Measurements from ENCODE around the gene NOL9. TPM values are rescaled to one million over a fixed set of nuclear protein-coding genes. Genes with fewer than 3 reads are reported as not detected.

The NOL9 gene
- polyA plus RNA-seq, 1 of the 3 experiments (the other 2 are of a cell fraction) = 7.1 TPM

DNA sequence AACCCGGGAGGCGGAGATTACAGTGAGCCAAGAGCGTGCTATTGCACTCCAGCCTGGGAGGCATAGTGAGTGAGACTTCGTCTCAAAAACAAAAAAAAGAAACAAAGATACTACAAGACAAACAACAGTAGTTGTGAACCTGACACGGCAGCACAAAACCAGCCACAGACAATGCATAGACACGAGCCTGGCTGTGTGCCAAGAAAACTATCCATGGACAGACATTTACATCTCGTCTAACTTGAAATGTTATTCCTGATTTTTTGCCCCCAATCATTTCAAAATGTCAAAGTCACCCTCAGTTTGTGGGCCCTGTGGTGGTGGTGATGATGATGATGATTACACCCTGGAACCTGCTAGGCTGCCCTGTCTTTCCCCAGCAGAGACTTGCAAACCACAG lies 42.0 kb upstream of the NOL9 start:
- TF ChIP-seq GABPA (IDR thresholded peaks at IDR 0.05; ENCODE audit: low read depth) (no peak), YY1 (IDR thresholded peaks at IDR 0.05; ENCODE audit: low read depth) (no peak), RXRA (IDR thresholded peaks at IDR 0.05; ENCODE audit: borderline replicate concordance, low read depth) (no peak), FOXM1 (IDR thresholded peaks at IDR 0.05; ENCODE audit: low read depth) (no peak), TEAD4 (IDR thresholded peaks at IDR 0.05; ENCODE audit: borderline replicate concordance, insufficient read depth) (no peak), SMC3 (IDR thresholded peaks at IDR 0.05; ENCODE audit: low read depth, low read length) (no peak)
- TF ChIP-seq, protein P1, sequence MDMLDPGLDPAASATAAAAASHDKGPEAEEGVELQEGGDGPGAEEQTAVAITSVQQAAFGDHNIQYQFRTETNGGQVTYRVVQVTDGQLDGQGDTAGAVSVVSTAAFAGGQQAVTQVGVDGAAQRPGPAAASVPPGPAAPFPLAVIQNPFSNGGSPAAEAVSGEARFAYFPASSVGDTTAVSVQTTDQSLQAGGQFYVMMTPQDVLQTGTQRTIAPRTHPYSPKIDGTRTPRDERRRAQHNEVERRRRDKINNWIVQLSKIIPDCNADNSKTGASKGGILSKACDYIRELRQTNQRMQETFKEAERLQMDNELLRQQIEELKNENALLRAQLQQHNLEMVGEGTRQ (IDR thresholded peaks at IDR 0.05; ENCODE audit: borderline replicate concordance, low read depth, low read length) = no peak
- Histone ChIP-seq H3K27ac (ENCODE audit: low read depth in 2 of 2, low read length in 1 of 2) (no peak overlapping the region), H3F3A (replicated peaks; ENCODE audit: insufficient read depth) (no peaks in the 10 kb centered on the region), H3K36me3 (replicated peaks in 1 of 2; ENCODE audit: control insufficient read depth in 1 of 2, insufficient read depth in 2 of 2, low read length in 1 of 2) (peaks cover 4 to 36% of the 10 kb centered on the region in 2 experiments), H4K20me1 (ENCODE audit: insufficient read depth) (peaks cover 24% of the 10 kb centered on the region; the same call in 1 of the 2 replicates), H3K4me1 (ENCODE audit: control insufficient read depth in 1 of 2, insufficient read depth in 2 of 2, low read depth in 1 of 2, low read length in 1 of 2) (peaks cover 0 to 16% of the 10 kb centered on the region in 2 experiments; a peak in 1 of 4 replicates), H3K9me3 (no peaks in the 10 kb centered on the region), H3K79me2 (ENCODE audit: insufficient read depth) (peaks cover 52% of the 10 kb centered on the region), H3K9ac (no peak overlapping the region), H2AFZ (ENCODE audit: low read depth) (no peak overlapping the region), H3K27me3 (ENCODE audit: insufficient read depth) (no peaks in the 10 kb centered on the region), H3K9me2 (no peaks in the 10 kb centered on the region), H3K4me2 (no peak overlapping the region), H3K4me3 (ENCODE audit: low read depth in 2 of 2, low read length in 1 of 2) (no peak overlapping the region)
- CTCF ChIA-PET = no interaction called here
- POLR2A ChIA-PET = no interaction called here
- WGBS (ENCODE audit: low lambda C conversion rate) = 79% methylated on average over 7 of the region's 7 CpGs
- no peak for DNase-seq

DNA sequence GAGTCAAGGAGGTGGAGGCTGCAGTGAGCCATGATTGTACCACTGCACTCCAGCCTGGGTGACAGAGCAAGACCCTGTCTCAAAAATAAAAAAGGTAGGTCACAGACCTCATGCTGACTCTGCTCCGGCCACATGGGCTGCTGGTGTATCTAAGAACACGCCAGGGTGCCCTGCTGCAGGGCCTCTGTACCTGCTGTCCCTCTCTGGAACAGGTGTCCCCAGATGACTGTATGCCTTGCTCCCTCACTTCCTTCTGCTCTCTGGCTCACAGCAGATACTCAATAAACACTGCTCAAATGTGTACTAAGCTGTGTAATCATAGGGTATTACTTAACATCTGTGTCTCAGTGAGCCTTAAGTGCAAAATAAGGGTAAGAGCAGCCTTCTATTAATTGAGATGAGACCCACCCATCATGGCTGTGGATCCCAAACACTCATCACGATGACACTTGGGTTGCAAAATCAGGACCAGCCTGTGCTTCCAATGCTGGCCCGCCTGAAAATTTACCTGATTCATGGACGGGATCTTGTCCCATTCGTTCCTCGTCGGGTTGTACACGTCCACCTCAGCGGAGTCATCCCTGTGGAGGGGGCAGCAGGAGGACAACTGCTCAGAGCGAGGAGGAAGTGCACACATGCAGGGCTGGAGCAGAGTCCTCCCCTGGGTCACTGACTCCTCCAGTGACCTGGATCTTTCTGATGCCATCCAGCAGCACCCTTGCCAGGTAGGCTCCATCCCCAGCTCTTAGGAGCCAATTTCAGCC lies 40.8 kb upstream of the NOL9 start:
- Histone ChIP-seq H3K9me2 (no peaks in the 10 kb centered on the region), H3K9me3 (no peaks in the 10 kb centered on the region), H4K20me1 (ENCODE audit: insufficient read depth) (peaks cover 22% of the 10 kb centered on the region; the same call in 1 of the 2 replicates), H3K36me3 (replicated peaks in 1 of 2; ENCODE audit: control insufficient read depth in 1 of 2, insufficient read depth in 2 of 2, low read length in 1 of 2) (peaks cover 4 to 45% of the 10 kb centered on the region in 2 experiments), H3K4me2 (no peak overlapping the region), H3K79me2 (ENCODE audit: insufficient read depth) (peaks cover 40% of the 10 kb centered on the region), H2AFZ (ENCODE audit: low read depth) (no peak overlapping the region), H3F3A (replicated peaks; ENCODE audit: insufficient read depth) (no peaks in the 10 kb centered on the region), H3K9ac (no peak overlapping the region), H3K27me3 (ENCODE audit: insufficient read depth) (no peaks in the 10 kb centered on the region), H3K4me3 (ENCODE audit: low read depth in 2 of 2, low read length in 1 of 2) (no peak overlapping the region), H3K27ac (ENCODE audit: low read depth in 2 of 2, low read length in 1 of 2) (no peak overlapping the region), H3K4me1 (ENCODE audit: control insufficient read depth in 1 of 2, insufficient read depth in 2 of 2, low read depth in 1 of 2, low read length in 1 of 2) (peaks cover 0 to 4% of the 10 kb centered on the region in 2 experiments; a peak in 1 of 4 replicates)
- POLR2A ChIA-PET = interaction anchor here (0.6 to 1.0 kb wide), 2 partner anchors 15 to 28 kb away, joined by 3 read pairs; no protein-coding TSS in a partner anchor
- TF ChIP-seq TCF12 (IDR thresholded peaks at IDR 0.05) (no peak), JUND (IDR thresholded peaks at IDR 0.05) (no peak), GATA2 (CRISPR knock-in tag; IDR thresholded peaks at IDR 0.05) (no peak), RXRA (IDR thresholded peaks at IDR 0.05; ENCODE audit: borderline replicate concordance, low read depth) (no peak), ELF1 (IDR thresholded peaks at IDR 0.05) (no peak), GABPA (IDR thresholded peaks at IDR 0.05; ENCODE audit: low read depth) (no peak), FOSL2 (IDR thresholded peaks at IDR 0.05; ENCODE audit: borderline replicate concordance, low read depth) (no peak), FOXM1 (IDR thresholded peaks at IDR 0.05; ENCODE audit: low read depth) (no peak)
- TF ChIP-seq, protein P2, sequence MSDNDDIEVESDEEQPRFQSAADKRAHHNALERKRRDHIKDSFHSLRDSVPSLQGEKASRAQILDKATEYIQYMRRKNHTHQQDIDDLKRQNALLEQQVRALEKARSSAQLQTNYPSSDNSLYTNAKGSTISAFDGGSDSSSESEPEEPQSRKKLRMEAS (IDR thresholded peaks at IDR 0.05; ENCODE audit: low read depth) = no peak
- TF ChIP-seq, protein P3, sequence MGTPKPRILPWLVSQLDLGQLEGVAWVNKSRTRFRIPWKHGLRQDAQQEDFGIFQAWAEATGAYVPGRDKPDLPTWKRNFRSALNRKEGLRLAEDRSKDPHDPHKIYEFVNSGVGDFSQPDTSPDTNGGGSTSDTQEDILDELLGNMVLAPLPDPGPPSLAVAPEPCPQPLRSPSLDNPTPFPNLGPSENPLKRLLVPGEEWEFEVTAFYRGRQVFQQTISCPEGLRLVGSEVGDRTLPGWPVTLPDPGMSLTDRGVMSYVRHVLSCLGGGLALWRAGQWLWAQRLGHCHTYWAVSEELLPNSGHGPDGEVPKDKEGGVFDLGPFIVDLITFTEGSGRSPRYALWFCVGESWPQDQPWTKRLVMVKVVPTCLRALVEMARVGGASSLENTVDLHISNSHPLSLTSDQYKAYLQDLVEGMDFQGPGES (IDR thresholded peaks at IDR 0.05; ENCODE audit: low read depth, low read length) = no peak
- TF ChIP-seq, protein P4, sequence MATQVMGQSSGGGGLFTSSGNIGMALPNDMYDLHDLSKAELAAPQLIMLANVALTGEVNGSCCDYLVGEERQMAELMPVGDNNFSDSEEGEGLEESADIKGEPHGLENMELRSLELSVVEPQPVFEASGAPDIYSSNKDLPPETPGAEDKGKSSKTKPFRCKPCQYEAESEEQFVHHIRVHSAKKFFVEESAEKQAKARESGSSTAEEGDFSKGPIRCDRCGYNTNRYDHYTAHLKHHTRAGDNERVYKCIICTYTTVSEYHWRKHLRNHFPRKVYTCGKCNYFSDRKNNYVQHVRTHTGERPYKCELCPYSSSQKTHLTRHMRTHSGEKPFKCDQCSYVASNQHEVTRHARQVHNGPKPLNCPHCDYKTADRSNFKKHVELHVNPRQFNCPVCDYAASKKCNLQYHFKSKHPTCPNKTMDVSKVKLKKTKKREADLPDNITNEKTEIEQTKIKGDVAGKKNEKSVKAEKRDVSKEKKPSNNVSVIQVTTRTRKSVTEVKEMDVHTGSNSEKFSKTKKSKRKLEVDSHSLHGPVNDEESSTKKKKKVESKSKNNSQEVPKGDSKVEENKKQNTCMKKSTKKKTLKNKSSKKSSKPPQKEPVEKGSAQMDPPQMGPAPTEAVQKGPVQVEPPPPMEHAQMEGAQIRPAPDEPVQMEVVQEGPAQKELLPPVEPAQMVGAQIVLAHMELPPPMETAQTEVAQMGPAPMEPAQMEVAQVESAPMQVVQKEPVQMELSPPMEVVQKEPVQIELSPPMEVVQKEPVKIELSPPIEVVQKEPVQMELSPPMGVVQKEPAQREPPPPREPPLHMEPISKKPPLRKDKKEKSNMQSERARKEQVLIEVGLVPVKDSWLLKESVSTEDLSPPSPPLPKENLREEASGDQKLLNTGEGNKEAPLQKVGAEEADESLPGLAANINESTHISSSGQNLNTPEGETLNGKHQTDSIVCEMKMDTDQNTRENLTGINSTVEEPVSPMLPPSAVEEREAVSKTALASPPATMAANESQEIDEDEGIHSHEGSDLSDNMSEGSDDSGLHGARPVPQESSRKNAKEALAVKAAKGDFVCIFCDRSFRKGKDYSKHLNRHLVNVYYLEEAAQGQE (IDR thresholded peaks at IDR 0.05; ENCODE audit: low read depth, low read length) = no peak
- TF ChIP-seq, protein P5, sequence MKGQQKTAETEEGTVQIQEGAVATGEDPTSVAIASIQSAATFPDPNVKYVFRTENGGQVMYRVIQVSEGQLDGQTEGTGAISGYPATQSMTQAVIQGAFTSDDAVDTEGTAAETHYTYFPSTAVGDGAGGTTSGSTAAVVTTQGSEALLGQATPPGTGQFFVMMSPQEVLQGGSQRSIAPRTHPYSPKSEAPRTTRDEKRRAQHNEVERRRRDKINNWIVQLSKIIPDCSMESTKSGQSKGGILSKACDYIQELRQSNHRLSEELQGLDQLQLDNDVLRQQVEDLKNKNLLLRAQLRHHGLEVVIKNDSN (IDR thresholded peaks at IDR 0.05; ENCODE audit: borderline replicate concordance, low read depth) = no peak
- CTCF ChIA-PET = interaction anchor here (1.8 kb wide), 1 partner anchor 41 kb away, joined by 5 read pairs; the partner anchor contains the start of gene NOL9
- no peak for DNase-seq
- 92% methylated on average over 4 of the region's 11 CpGs for WGBS (ENCODE audit: low lambda C conversion rate)
